Islet precursor cell (in vitro differentiated cells): Measurements from ENCODE around the gene AKT1S1.

ENCODE experiments used
- DNase-seq: peaks from one replicate; pipeline ENCODE4 v3.0.0-alpha.2; 2018

AKT1S1 gene

GRCh38 chr19:49866933-49867782 is 10.0 kb downstream of the AKT1S1 start, which contains the start of gene PNKP:
Gene PNKP (minus strand): TSS chr19:49867576. CDS start chr19:49867204, 372 bp downstream.
- peak; percentile 96 for DNase-seq

DNA sequence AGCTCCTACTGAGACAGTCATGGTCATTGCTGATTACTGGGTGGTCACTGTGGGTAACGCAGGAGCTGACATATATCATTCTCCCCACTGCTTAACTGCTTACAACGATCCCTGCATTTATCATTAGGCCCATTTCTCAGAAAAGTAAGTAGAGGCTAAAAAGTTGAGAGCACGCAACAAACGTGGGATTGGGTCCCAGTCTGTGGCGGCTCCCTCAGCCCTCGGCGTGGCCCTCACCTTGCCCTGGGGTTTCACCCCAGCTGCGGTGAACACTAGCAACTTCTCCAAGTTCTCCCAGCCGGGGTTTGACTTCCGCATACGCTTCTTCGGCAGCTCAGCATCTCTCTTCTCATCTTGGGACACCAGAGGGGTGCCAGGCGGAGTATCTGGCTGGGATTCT is 12.3 kb downstream of the AKT1S1 start:
- no peak for DNase-seq

DNA sequence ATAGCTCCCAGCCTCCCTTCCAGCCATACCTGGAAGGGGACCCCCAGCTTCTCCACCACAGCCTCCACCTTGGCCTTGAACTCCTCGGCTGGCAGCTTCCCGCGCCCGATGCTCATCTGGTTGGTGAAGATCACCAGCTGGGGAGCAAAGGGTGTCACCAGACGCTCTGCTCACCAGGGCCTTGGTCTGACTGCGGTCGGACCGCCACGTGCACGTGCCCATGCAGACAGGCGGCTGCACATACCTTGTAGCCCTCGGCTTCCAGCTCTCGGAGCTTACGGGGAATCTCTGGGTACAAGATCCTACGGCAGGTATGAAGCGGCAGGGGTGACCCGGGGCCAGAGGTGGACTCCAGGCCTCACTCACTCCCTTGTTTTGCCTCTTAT is 13.2 kb downstream of the AKT1S1 start:
- DNase-seq, result peak; percentile 38

DNA sequence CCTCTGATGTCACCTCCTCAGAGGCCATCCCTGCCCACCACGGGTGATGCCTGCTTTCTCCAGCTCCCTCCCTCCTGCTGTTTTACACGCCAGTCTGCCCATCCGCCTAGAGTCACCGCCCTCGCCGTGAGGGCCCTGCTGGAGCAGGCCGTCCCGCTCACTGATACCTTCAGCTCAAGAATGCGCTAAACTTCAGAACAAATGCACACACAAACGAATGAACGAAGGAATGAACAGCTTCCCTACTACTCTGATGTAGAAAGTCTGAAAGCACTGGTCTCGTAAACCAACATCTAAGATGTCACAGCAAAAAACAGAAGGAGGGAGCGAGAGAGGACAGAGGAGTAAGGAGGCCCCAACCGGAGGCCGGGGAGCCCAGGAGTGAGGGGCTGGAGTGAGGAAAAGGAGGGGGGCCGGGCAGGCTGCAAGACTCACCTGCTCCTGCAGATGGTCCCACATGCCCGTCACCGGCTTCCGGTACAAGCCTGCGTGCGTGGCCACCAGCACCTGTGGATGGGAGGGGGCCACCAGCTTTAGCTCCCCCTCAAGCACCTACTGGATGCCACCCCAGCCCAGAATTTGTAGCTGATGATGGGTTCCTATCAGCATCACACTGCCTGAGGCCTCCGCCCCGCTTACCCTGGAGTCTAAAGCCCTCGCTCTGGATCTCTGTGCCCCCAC is 13.8 kb downstream of the AKT1S1 start:
- no peak for DNase-seq

- peak; percentile 79 for DNase-seq
Measured at GRCh38 chr19:49862391-49863253, 14.5 kb downstream of the AKT1S1 start.

- no peak for DNase-seq
Measured at GRCh38 chr19:49861541-49862378, 15.4 kb downstream of the AKT1S1 start.

GRCh38 chr19:49861107-49861506 is 16.0 kb downstream of the AKT1S1 start:
- peak; percentile 73 for DNase-seq

DNA sequence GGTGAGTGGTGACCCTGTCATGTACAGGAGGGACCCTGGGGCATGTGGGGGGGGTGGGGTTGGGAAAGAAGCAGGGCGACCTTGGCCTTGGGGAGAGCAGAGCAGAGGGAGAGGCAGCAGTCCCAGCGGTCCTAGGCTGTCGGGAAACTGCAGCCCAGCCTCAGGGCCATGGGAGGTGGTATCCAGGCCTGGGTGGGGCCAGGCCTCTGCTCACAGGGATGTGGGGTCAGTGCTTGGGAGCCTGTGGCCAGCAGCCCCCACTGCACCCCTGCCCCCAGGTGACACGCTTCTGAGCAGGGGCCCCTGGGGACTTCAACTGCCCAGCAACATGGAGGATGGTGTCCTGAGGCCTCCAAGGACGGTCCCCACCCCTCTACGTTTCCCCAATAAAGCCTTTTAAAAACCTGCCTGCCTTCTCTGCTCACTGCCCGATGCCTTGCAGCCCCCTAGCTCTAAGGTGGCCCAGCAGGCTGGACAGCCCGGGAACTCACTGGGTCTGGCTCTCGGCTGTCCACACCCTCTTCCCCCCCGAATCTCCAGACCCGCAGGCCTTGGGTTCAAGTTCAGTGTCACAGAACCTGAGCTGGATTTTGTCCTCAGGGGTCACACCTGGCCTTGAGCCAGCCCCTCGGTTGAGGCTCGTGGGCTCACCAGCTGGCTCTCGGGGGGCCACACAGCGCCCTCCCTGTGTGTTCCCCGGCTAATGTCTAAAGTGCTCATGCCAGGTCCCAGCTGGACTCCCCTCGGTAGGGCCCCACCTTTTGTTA is 16.6 kb downstream of the AKT1S1 start:
- DNase-seq, result no peak

GRCh38 chr19:49859682-49860335 is 17.3 kb downstream of the AKT1S1 start:
- DNase-seq, result no peak

- DNase-seq, result no peak
Measured at GRCh38 chr19:49858088-49858985, 18.8 kb downstream of the AKT1S1 start.

- DNase-seq, result no peak
Measured at GRCh38 chr19:49857838-49858087, 19.4 kb downstream of the AKT1S1 start.

DNA sequence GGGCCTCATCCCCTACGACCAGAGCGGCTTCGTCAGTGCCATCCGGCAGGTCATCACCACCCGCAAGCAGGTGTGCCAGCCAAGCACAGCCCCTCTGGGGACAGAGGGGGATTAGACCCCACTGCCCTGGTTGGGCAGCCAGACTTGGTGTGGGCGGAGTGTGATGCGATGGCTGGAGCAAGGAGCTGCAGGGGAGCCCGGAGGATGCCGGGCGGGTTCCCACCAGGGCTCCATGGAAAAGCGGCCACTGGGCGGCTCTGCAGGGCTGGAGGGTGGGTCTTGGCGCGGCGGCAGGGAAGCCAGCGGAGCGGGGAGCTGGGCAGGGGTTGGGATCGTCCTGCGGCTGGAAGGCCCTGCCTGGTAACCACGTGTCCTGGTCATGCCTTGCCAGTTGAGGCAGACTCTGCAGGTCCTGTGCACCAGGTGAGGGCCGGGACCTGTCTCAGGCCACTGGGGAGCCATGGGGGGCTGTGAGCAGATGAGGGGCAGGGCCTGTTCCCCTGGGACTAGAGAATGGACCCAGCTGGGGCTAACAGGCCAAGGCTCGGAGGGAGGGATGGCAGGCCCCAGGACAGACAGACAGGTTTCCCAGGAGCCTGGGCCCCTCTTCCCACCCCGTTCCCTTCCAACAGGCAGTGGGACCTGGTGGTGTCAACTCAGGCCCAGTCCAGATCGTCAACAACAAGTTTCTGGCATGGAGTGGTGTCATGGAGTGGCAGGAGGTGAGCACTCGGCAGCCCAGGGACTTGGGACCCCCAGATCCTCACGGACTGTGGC is 19.9 kb downstream of the AKT1S1 start:
- DNase-seq, result no peak

- no peak for DNase-seq
Measured at GRCh38 chr19:49856574-49857021, 20.6 kb downstream of the AKT1S1 start.

DNA sequence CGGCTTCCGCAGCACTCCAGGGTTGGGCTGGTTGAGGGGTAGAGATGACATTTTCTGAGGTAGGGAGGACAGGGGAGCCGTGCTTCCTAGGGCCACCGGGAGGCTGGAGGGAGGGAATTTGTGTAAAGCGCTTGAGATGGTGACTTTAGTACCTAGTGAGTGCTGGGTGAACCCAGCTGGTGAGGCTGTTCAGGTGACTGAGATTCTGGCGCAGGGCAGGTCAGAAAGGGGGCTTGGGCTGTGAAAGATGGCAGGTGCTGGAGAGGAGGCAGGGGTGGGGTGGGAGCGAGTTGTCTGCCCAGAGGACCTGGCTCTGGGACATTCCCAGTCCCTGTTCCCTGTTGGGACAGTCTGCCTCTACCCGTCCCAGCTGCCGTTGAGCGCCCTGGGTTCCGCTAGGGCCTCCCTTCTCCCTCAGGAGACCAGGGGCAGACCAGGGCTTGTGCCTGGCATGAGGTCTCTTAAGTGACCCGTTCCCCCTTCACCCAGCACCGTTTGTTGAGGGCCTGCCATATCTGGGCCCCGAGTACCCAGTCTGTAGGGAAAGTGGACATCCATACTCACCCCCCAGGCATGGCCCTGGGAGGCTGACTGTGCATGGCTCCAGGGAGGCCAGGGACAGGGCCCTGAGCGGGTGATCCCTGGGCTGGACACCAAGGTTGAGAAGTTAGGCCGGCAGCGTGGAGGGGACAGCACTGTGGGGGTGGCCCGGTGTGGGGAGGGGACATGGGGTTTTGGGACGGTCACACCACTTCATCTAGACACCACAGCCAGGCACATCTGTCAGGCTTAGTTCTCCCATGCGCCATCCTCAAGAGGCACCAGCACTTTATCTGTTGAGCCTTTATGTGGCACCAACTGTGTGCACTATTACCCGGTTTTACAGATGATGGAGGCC is 21.2 kb downstream of the AKT1S1 start:
- DNase-seq, result no peak

GRCh38 chr19:49855277-49855675 is 21.9 kb downstream of the AKT1S1 start:
- DNase-seq, result no peak

GRCh38 chr19:49854378-49855263 is 22.5 kb downstream of the AKT1S1 start:
- DNase-seq, result no peak

- DNase-seq, result no peak
Measured at GRCh38 chr19:49853852-49854377, 23.2 kb downstream of the AKT1S1 start.
